Parathyroid adenoma (tissue), 2 donors: Measurements from ENCODE around the gene CNTNAP2.

Experiments
- H2AFZ ChIP-seq: fragments of 300-600 bp; sonication (generic); one replicate; pipeline ENCODE4 v1.7.0; 2017; ENCODE audit warnings: antibody characterized with exemption, mild to moderate bottlenecking
- H3K27ac ChIP-seq: fragments of 300-600 bp; sonication (generic); one replicate; pipeline ENCODE4 v1.7.0; 2017
- H3K27me3 ChIP-seq: fragments of 300-600 bp; sonication (generic); one replicate; pipeline ENCODE4 v1.7.0; 2017; ENCODE audit warnings: low read length; ENCODE audit not compliant: control insufficient read depth, insufficient read depth
- H3K36me3 ChIP-seq: fragments of 300-600 bp; sonication (generic); one replicate; pipeline ENCODE4 v1.7.0; 2017; ENCODE audit warnings: low read length; ENCODE audit not compliant: control insufficient read depth, insufficient read depth
- H3K4me1 ChIP-seq: fragments of 300-600 bp; sonication (generic); one replicate; pipeline ENCODE4 v1.7.0; 2017; ENCODE audit warnings: control low read depth
- H3K4me2 ChIP-seq: fragments of 300-600 bp; sonication (generic); one replicate; pipeline ENCODE4 v1.7.0; 2017; ENCODE audit warnings: low read length
- H3K4me3 ChIP-seq: fragments of 300-600 bp; sonication (generic); one replicate; pipeline ENCODE4 v1.7.0; 2017; ENCODE audit warnings: low read depth, low read length
- H3K79me2 ChIP-seq: fragments of 300-600 bp; sonication (generic); one replicate; pipeline ENCODE4 v1.7.0; 2017; ENCODE audit warnings: control low read depth
- H3K9ac ChIP-seq: fragments of 300-600 bp; sonication (generic); one replicate; pipeline ENCODE4 v1.7.0; 2017; ENCODE audit warnings: mild to moderate bottlenecking
- H3K9me3 ChIP-seq: fragments of 300-600 bp; sonication (generic); one replicate; pipeline ENCODE4 v1.7.0; 2017; ENCODE audit warnings: low read length; ENCODE audit not compliant: control insufficient read depth
- CTCF ChIP-seq: fragments of 300-600 bp; sonication (generic); IDR thresholded peaks from one replicate; pipeline ENCODE4 v1.7.0; 2017; ENCODE audit warnings: antibody characterized with exemption, mild to moderate bottlenecking
- donor health status: primary hyperparathyroidism.

Gene CNTNAP2

DNA sequence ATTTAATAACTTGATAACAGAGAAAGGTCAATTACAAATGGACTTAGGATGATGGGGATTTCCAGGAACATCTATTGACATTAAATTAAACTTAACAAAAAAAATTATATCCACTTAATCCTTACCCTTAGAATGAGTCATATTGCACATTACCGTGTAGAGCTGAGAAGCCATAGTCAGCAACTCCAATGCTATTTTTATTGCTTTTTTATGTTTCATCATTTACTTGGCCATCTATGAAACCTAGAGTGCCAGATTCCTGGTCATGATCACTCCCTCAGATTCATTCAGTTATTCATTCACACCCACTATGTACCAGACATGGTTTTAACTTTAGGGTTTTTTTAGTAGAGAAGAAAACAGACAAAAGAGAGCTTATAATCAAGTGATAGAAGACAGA lies 1180.4 kb downstream of the CNTNAP2 start:
- no peak overlapping the region for H2AFZ ChIP-seq
- no peaks in the 10 kb centered on the region for H3K4me1 ChIP-seq
- H3K4me2 ChIP-seq: no peak overlapping the region
- H3K9ac ChIP-seq: no peak overlapping the region
- H3K27ac ChIP-seq: no peak overlapping the region
- no peak for TF ChIP-seq CTCF
- H3K4me3 ChIP-seq: no peak overlapping the region
- no peaks in the 10 kb centered on the region for H3K79me2 ChIP-seq
- no peaks in the 10 kb centered on the region for H3K36me3 ChIP-seq
- H3K27me3 ChIP-seq: no peaks in the 10 kb centered on the region
- H3K9me3 ChIP-seq: no peaks in the 10 kb centered on the region

DNA sequence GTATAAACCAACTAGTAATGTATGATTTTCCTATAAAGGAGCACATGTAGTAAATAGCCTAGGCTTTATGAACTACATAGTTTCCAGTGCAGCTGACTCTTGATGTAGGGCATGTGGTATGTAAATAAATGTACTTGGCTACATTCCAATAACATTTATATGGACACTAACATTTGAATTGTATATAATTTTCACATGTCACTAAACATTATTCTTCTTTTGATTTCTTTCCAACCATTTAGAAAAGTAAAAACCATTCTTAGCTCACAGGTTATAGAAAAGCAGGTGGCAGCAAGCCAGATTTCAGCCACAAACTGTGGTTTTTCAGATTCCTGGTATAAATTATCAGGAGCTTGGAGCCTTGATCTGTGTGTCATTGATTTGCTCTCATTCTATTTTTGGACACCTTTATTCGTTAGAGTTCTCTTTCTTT lies 1182.0 kb downstream of the CNTNAP2 start:
- no peaks in the 10 kb centered on the region for H3K4me1 ChIP-seq
- no peak overlapping the region for H3K27ac ChIP-seq
- no peak overlapping the region for H2AFZ ChIP-seq
- no peak overlapping the region for H3K4me3 ChIP-seq
- H3K79me2 ChIP-seq: no peaks in the 10 kb centered on the region
- no peak overlapping the region for H3K9ac ChIP-seq
- H3K4me2 ChIP-seq: no peak overlapping the region
- H3K36me3 ChIP-seq: no peaks in the 10 kb centered on the region
- TF ChIP-seq CTCF: no peak
- H3K27me3 ChIP-seq: no peaks in the 10 kb centered on the region
- no peaks in the 10 kb centered on the region for H3K9me3 ChIP-seq

DNA sequence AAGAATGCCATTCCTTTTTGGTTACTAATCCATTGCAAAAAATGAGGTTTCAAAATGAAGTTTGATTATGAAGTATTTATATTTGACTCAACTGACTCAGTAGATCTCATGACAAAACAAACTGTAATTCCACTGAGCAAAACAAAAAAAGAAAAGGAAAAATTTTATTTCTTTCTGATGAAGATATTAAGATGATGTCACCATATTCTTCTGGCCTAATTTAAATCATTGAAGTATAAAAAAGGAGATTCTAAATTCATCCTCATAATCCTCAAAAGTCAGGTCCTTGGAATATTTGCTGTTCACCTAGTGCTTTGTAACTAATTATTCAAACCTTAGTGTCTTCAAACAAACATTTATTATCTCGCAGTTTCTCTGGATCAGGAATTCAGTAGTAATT lies 1183.7 kb downstream of the CNTNAP2 start:
- Histone ChIP-seq H3K4me3 (no peak overlapping the region), H3K9ac (no peak overlapping the region), H3K79me2 (no peaks in the 10 kb centered on the region), H3K4me2 (no peak overlapping the region), H3K27me3 (no peaks in the 10 kb centered on the region), H3K4me1 (no peaks in the 10 kb centered on the region), H3K36me3 (no peaks in the 10 kb centered on the region), H3K27ac (no peak overlapping the region), H2AFZ (no peak overlapping the region), H3K9me3 (no peaks in the 10 kb centered on the region)
- TF ChIP-seq CTCF: no peak

DNA sequence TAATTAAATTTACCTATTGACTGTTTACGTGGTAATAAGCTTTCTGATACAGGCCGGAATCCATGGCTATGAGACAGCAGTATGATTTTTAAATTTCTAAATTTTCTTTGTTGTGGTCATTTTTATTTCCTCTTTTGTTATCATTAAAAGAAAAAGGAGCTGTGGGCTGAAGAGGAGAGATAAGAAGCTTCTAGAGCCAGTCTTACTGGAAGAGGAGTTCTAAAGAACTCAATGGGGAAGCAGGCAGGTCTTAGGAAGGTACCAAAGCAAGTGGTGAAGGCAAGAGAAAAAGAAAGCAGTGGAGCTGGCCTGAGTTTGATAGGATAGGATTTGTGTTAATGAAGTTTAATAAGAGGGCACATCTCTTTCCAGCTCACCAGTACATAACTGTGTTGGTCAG lies 1187.8 kb downstream of the CNTNAP2 start:
- Histone ChIP-seq H3K27me3 (no peaks in the 10 kb centered on the region), H3K36me3 (no peaks in the 10 kb centered on the region), H3K4me3 (no peak overlapping the region), H3K79me2 (no peaks in the 10 kb centered on the region), H3K9me3 (no peaks in the 10 kb centered on the region), H3K9ac (no peak overlapping the region), H2AFZ (no peak overlapping the region), H3K4me1 (no peaks in the 10 kb centered on the region), H3K27ac (no peak overlapping the region), H3K4me2 (no peak overlapping the region)
- TF ChIP-seq CTCF: no peak

- no peak for TF ChIP-seq CTCF
- H2AFZ ChIP-seq: no peak overlapping the region
- H3K9ac ChIP-seq: no peak overlapping the region
- H3K9me3 ChIP-seq: no peaks in the 10 kb centered on the region
- H3K4me2 ChIP-seq: no peak overlapping the region
- no peaks in the 10 kb centered on the region for H3K79me2 ChIP-seq
- H3K4me3 ChIP-seq: no peak overlapping the region
- no peaks in the 10 kb centered on the region for H3K4me1 ChIP-seq
- H3K27ac ChIP-seq: no peak overlapping the region
- H3K27me3 ChIP-seq: no peaks in the 10 kb centered on the region
- H3K36me3 ChIP-seq: no peaks in the 10 kb centered on the region
Observed at GRCh38 chr7:147305827-147306226, 1189.2 kb downstream of the CNTNAP2 start.
